Measurements from ENCODE around the gene FRMD4A.

FRMD4A gene

GRCh38 chr10:13685885-13686284 lies 644.8 kb downstream of the FRMD4A start:
- peaks cover 13% of the 10 kb centered on the region for H3K27me3 ChIP-seq (ENCODE audit: control insufficient read depth, low read length)
- H3F3A ChIP-seq (ENCODE audit: control insufficient read depth, insufficient read depth) = no peaks in the 10 kb centered on the region
- H3K4me3 ChIP-seq (ENCODE audit: low read length) = no peak overlapping the region
- no peaks in the 10 kb centered on the region for H3K9me3 ChIP-seq (ENCODE audit: control insufficient read depth, insufficient read depth, low read length)
- H3K4me2 ChIP-seq (ENCODE audit: low read length) = no peak overlapping the region
- H3K4me1 ChIP-seq (ENCODE audit: control insufficient read depth, low read length) = no peaks in the 10 kb centered on the region
- no peaks in the 10 kb centered on the region for H3K79me2 ChIP-seq (ENCODE audit: control insufficient read depth, low read length)
- TF ChIP-seq EZH2phosphoT487 (IDR thresholded peaks at IDR 0.05; ENCODE audit: borderline replicate concordance, low read length) (no peak), CTCF (IDR thresholded peaks at IDR 0.05; ENCODE audit: low read depth, low read length, poor library complexity, severe bottlenecking) (no peak)
- no peaks in the 10 kb centered on the region for H4K20me1 ChIP-seq (ENCODE audit: control insufficient read depth, insufficient read depth, low read depth, low read length)
- no peaks in the 10 kb centered on the region for H3K9me2 ChIP-seq (replicated peaks; ENCODE audit: control insufficient read depth, low read length)
- no peak overlapping the region for H3K27ac ChIP-seq (ENCODE audit: low read depth, low read length)
- no peaks in the 10 kb centered on the region for H3K36me3 ChIP-seq (ENCODE audit: control insufficient read depth, low read length)

GRCh38 chr10:13684806-13685482 lies 645.8 kb downstream of the FRMD4A start:
- no peaks in the 10 kb centered on the region for H3K79me2 ChIP-seq (ENCODE audit: control insufficient read depth, low read length)

GRCh38 chr10:13684252-13684791 lies 646.4 kb downstream of the FRMD4A start:
- Histone ChIP-seq H3K4me3 (ENCODE audit: low read length) (no peak overlapping the region), H3K4me2 (ENCODE audit: low read length) (no peak overlapping the region), H3K36me3 (ENCODE audit: control insufficient read depth, low read length) (no peaks in the 10 kb centered on the region), H3F3A (ENCODE audit: control insufficient read depth, insufficient read depth) (no peaks in the 10 kb centered on the region), H3K9me3 (ENCODE audit: control insufficient read depth, insufficient read depth, low read length) (no peaks in the 10 kb centered on the region), H3K9me2 (replicated peaks; ENCODE audit: control insufficient read depth, low read length) (no peaks in the 10 kb centered on the region), H3K27ac (ENCODE audit: low read depth, low read length) (no peak overlapping the region), H3K4me1 (ENCODE audit: control insufficient read depth, low read length) (no peaks in the 10 kb centered on the region), H4K20me1 (ENCODE audit: control insufficient read depth, insufficient read depth, low read depth, low read length) (no peaks in the 10 kb centered on the region), H3K27me3 (ENCODE audit: control insufficient read depth, low read length) (peaks cover 2% of the 10 kb centered on the region; the same call in 1 of the 2 replicates), H3K79me2 (ENCODE audit: control insufficient read depth, low read length) (no peaks in the 10 kb centered on the region)
- TF ChIP-seq EZH2phosphoT487 (IDR thresholded peaks at IDR 0.05; ENCODE audit: borderline replicate concordance, low read length) = no peak
- TF ChIP-seq CTCF (IDR thresholded peaks at IDR 0.05; ENCODE audit: low read depth, low read length, poor library complexity, severe bottlenecking) = no peak

More at GRCh38 chr10:13684806-13685482, 645.8 kb downstream of the FRMD4A start:
- Histone ChIP-seq H3K27ac (ENCODE audit: low read depth, low read length) (no peak overlapping the region), H3K4me2 (ENCODE audit: low read length) (no peak overlapping the region), H4K20me1 (ENCODE audit: control insufficient read depth, insufficient read depth, low read depth, low read length) (no peaks in the 10 kb centered on the region), H3K9me2 (replicated peaks; ENCODE audit: control insufficient read depth, low read length) (no peaks in the 10 kb centered on the region), H3K27me3 (ENCODE audit: control insufficient read depth, low read length) (peaks cover 4% of the 10 kb centered on the region), H3F3A (ENCODE audit: control insufficient read depth, insufficient read depth) (no peaks in the 10 kb centered on the region), H3K36me3 (ENCODE audit: control insufficient read depth, low read length) (no peaks in the 10 kb centered on the region), H3K4me3 (ENCODE audit: low read length) (no peak overlapping the region), H3K9me3 (ENCODE audit: control insufficient read depth, insufficient read depth, low read length) (no peaks in the 10 kb centered on the region), H3K4me1 (ENCODE audit: control insufficient read depth, low read length) (no peaks in the 10 kb centered on the region)
- TF ChIP-seq CTCF (IDR thresholded peaks at IDR 0.05; ENCODE audit: low read depth, low read length, poor library complexity, severe bottlenecking) = no peak
- no peak for TF ChIP-seq EZH2phosphoT487 (IDR thresholded peaks at IDR 0.05; ENCODE audit: borderline replicate concordance, low read length)
